Measurements from ENCODE around the gene SGSM2.

SGSM2 gene

DNA sequence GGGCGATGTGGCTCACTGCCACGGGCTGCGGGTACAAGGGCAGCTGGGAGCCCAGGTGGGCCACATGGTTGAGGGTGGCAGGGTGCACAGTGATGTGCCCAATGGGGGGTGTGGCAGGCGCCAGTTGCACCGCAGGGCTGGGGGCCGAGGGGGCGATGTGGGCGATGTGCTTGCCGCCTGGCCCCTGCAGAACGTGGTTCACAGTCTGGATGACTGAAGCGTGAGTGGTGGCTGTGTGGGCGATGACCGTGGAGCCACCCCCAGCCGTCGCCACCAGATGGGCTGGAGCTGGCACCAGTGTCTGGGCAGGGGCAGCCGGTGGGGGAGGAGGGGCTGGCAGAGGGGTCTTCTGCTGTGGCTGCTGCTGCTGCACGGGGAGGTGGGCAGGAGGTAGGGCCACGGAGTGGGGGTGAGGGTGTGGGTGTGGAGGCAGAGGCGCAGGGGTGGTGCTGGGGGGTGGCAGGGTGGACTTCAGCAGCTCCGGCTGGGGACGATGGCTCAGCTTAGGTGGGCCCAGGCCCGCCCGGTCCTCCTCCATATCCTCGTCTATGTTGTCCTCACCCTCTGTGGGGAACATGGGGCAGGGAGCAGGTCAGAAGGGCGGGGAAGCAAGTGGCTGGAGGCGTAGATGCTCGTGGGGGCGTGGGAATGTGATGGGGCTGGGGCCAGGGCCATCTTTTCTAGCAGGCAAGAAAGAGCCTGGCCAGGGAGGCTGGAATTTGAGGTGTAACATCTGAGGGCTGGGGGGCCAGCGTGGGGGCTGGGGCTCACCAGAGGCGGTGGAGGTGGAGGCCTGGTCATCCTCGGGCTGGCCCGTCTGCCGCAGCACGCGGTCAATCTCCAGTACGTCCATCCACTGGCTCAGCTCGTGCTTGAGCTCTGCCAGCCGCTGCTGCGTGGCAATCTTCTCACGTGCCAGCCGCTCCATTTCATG is 50.1 kb downstream of the SGSM2 start:
- no peak for DNase-seq

DNA sequence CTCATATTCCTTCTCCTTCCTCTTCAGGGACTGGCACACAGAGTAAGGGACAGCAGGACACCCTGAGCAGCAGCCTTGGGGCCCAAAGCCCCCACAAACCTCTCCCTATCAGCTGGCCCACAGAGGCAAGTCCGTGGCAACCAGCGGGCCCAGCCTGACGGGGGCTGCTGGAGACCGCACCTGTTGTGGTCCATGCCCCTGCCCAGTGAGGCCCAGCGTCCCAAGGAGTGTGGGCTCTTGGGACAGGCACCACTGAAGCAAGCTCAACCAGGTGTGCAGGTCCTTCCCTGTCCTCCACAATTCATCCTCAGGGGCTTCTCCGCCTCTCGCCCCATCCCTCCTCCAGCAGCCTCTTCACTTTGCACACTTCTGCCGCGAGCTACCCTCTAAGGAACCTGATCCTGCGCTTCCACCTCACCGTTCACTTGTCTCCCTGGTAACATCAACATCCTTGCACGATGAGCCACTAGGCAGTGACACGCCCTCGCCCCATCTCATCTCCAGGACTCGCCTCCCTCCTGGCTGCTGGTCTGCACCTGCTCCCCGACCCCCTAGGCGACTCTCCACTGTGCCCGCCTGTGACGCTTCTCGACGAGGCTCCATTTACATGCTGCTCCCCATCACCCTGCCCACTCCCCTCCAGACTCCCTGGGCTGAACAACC is 50.9 kb downstream of the SGSM2 start:
- no peak for DNase-seq

DNA sequence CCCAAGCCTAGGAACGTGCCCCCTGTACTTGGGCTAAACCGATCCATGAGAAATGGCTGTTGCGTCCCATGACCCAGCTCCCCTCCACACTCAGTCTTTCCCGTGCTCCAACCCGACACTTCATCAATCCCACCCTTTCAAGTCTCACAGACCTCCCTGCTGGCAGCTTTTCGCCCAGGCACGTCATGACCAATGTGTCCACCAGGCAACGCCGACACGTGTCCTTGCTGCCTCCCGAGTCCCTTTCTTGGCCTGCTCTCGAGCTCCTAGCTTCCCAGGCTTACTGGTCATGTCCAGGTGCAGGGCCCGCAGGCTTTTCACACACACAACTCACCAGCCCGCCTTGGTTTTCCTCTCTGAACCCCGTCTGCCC is 51.4 kb downstream of the SGSM2 start:
- no peak for DNase-seq

DNA sequence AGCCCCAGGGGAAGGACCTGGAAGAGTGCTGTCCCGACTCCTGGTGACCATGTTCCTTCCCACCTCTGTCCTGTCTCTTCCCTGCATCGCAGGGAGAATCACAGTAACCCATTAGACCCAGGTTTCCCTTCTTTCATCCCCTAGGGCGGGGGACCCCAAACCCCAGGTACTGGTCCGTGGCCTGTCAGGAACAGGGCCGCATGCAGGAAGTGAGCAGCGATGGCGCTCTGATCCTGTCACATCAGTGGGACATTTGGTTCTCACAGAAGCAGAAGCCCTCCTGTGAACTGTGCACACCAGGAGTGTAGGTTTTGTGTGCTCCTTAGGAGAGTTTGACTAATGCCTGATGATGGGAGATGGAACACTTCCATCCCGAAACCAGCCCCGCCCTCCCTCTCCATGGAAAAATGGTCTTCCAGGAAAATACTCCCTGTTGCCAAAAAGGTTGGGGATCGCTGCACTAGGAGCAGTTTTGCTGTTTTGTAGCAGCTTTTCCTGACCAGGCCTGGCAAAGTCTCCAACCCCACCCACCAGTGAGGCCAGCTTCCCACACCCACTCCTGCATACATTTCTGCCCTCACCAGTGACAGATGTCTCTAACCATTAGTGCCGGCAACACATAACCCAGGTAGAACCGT is 53.0 kb downstream of the SGSM2 start:
- DNase-seq, result no peak

DNA sequence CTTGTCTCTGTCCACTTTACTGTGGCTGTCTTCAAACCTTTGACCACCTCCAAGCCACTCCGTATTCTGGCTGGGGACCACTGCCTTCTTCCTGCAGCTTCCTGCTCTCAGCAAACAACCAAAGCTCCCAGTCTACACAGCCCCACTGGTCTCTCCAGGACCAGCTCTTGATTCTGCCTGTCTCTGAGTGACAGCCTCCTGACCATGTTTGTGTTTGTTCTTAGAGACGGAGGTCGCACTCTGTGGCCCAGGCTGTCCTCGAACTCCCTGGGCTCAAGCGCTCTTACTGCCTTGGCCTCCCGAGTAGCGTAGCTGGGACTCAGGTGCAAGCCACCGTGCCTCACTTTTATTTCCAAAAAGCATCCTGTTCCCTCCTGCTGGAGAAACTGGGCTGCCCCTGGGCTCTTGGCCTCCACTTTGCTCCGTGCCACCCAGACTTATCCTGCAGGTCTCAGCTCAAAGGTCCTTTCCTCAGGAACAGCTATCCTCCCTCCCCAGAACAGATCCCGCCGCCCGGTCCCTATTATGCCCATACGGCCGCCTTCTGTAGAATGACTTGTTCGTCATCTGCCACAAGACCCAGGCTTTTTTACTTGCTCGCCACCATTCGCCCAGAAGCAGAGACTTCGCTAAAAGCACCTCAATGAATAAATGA is 54.4 kb downstream of the SGSM2 start:
- no peak for DNase-seq

DNA sequence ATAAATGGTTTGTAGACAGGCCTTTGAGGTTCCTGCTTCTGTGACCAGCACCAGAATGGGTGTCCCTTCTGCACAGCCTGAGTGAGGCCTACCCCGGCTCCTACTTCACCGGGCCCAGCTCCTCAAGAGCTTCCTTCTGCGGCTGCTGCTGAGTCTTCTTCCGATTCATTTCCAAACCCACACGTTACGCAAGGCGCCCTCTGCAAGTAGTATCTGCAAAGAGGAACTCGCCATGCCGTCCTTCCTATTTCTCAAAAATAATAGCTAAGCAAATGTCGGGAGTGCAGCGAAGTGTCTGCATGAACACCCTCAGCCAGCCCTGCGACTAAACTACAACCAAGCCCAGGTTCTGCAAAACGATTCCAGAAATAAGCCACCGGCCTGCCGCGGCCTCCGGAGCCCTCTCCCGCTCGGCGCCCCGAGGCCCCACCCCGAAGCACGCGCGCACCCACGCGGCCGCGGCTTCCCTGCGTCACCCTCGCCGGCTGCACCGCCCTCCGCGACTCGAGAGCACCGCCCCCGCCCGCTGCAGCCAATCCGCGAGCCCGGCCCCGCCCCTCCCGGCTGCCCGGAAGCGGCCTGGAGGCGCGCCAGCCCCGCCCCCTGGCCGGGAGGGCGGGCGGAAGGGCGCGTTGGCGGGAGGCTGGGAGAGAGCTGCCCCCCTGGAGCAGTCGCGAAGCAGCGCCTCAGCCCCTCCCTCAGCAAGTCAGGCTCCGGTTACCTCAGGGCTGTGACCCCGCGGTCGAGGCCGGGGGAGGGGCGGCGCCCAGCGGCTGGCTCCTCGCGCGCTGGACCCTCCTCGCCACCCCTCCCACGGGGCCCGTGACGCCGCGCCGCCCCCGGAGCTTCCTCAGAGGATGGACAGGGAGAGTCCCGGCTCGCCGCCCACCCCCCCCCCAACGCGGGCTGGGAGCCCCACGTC is 55.2 kb downstream of the SGSM2 start:
- DNase-seq, result peak; percentile 94

DNA sequence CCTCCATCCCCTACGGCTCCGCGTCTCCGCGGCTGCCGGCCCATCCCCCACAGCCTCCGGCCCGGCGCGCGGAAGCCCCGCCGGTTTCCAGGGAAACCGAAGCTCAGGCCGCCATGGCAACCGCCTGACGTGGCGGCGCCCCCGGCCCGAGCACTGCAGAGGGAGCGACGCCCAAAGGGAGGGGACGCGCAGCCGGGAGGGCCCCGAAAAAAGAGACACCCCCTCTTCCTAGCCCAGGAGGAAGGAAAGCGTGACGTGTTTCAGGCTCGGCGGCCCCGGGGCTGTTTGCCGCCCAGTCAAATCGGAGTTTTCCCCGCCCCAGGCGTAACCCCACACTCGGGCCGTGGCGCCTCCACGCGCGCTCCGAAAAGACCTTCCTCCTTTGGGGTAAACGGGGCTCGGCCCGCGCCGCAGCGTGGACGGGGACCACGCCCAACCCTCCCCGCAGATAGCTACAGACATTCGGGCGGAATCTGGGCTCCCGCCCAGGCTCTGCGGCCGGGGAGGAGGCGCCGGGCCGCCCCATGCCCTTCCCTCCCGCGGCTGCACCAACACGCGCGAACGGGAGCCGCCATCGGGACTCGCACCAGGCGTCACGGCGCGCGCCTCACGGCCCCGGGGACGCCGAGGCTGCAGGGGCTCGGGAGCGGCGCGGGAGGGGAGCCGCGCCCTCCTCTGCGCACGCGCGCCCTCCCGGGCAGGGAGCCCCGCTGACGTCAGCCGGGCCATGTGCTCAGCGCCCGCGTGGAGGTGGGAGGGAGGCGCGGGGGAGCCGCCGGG is 56.1 kb downstream of the SGSM2 start:
- peak; percentile 85 for DNase-seq

DNA sequence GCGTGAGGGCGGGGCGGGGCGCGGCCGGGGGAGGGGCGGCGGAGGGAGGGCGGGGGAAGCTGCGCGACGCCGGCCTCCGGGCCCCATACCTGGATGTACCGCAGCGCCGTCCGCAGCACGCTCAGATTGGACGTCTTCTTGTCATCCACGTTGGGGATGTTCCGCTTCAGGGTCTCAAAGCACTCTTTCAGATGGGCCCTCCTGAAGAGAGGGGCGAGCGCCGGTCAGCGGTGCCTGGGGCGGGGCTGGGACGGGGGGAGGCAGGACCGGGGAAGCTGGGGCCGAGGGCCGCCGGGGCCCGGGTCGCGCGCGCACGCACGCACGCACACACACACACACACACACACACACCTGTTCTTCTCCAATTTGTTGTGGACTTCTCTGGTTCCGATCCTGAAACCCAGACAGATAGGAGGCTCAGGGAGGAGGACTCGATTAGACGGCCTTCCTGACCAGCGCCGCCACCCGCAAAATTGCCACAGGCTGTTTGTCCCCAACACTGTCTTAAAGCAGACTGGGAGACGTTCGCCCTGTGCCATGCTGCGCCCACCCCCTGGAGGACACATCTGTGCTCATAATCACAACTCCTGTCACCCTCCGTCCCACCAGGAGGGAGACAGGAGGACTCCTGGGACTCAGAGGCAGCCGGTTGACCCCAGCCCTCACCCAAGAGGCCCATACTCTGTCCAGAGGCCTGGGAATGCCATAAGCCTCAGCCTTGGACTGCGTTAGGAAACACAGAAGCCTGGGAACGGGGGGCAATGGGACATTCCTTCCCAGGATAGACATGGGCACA is 56.9 kb downstream of the SGSM2 start:
- DNase-seq, result no peak

DNA sequence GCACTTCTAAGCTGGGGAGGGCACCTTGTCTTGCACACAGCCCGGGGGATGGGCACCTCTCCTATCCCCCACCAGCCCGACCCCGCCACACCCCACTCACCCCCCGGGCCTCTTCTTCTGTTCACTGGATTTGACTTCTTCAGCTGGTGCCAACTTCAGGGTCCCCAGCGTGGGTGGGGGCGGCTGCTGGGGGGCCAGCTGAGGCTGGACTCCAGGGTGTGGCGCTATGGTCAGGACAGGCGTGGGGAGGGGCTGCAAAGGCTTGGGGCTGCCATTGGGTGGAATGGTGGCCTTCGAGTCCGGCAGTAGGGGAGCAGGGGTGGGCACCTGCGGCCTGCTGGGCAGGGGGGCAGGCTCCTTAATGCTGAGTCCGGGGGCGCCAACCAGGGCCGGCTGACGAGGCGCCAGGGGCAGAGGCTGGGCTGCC is 57.5 kb downstream of the SGSM2 start:
- DNase-seq, result no peak

DNA sequence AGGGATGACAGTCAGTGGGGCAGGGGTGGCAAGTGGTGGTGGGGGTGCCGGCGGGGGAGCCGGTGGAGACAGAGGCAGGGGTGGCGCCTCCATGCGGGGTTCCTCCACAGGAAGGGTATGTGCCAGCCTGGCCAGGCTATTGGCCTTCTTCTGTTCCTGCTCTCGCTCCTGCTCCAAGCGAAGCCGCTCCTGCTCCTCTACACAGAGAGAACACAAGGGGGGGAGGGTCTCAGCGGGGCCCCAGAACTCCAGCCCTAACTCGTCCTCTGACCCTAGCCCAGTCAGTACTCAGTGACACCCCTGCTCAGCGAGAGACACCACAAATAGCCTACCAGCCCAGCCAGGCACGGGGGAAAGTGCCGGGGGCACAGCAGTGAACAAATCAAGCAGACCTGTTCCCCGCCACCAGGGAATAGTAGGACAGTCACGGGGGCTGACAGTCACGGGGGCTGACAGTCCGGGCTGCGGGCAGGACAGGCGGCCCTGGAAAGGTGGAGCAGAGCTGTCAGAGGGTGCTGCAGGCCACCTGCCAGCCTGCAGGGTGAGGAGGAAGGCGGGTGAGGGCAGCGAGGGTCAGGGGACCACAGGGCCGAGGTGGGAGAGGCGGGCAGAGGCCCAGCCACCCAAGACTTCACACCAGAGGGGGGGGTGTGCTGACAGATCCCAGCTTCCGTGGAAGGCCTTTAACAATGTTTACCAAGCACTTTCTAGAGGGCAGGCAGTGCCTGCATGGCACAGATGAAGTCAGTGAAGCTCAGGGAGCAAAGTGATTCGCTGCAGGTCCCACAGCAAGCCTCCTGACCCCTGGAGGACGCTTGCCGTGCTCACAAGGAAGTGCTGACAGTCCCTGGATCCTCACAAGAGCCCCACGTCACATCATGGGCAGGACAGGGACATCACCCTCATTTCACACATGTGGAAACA is 58.2 kb downstream of the SGSM2 start:
- DNase-seq, result peak; percentile 40

DNA sequence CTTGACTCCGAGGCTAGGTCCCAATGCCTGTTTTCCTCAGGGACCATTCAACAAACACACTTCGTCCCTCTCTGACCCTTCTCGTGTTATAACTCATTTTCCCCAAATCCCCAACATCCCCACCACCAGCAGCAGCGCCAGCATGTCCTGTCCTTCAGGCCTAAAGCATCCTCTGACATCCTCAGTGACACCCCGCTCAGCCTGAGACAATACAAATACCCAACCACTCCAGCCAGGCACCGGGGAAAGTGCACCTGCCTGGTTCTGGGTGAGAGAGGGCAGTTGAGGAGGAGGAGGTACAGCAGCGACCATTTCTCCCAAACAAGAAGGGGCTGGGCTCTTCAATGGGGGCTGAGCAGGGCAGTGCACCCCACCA is 58.9 kb downstream of the SGSM2 start:
- no peak for DNase-seq

DNA sequence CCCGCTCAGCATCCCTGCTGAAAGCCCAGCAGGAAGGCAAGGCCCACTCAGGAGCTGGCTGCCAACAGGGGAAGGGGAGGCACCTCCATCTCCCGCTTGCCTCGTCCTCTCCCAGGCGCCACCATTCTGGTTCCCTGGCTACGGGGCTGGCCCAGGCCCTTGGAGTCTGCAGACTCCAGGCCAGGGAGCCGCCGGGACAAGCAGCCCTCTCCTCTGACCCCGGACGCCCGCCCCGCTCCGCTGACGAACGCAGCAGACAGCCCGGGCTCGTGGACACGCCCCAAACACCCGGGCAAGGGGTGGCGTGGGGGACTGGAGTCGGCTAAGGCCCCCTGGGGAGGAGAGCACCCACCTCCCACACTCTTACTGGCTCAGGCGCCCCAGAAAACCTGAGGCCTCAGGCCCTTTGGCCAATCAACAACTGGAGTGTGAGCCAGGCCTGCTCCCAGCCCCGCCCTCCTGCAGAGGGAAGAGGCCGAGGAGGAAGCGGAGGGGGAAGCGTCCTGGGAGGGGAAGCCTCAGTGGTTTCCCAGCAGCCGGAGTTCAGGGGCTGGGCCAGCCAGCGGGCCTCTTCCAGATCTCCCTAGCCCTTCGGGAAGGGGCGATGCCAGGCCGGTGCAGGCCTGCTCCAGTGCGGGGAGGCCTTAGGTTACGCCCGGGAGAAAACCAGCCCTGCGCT is 59.4 kb downstream of the SGSM2 start:
- DNase-seq, result peak; percentile 97

DNA sequence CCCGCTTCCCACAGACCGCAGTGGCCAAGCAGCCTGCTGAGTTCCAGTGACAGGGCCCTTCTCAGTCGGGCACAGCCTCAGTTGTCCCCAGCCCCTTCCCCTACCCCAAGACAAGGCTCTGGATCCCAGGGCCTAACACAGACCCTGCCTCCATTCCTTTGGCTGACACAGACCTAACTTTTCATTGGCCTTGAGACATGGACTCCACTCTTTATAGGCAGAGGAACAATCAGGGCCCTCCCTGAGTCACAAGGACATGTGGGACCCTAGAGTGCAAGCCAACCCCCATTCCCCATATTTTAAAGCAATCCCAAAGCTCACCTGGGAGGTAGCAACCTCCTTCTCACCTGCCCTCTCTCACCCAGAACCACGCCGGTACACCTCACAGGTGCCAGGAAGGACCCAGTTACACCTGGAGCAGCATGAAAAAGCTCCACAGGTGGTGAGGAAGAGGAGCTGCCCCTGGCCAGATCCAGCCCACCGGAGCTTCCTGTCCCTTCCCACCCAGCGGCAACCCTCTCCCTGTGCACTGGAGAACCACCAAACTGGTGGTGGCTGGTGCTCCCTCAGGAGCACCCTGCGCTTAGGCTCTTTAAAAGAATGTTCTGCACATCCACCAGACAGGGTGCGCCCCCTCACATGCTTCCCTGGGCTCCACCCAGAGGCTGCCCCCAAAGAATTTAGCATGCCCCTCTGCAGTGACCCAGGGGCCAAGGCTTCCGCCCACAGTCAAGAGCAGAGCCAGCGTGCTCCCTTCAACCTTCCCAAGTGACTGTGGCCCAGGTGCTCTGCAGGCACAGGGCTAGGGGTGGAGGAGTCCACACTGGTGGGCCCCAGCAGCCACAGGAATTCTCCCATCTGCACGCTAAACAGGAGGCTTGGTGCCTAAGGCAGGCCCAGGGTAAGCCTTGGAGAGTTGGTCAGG is 60.2 kb downstream of the SGSM2 start:
- DNase-seq, result no peak

DNA sequence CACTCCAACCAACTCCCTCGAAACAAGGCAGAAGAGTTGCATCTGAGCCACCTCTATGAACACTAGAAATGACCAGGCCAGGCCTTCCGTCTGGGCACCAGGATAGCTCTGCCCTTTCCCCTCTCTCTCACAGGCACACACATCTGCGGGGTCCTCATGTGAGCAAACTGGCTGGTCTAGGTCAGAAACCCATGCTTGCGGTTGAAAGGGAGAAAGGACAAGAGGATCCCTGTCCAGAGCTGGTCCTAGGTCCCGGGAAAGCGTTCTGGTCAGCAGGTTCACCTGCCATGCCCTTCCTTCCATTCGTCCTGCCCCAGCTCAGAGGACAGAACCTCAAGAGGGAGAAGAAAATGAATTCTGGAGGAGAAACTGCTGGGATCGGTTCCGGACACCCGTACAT is 60.9 kb downstream of the SGSM2 start:
- no peak for DNase-seq

DNA sequence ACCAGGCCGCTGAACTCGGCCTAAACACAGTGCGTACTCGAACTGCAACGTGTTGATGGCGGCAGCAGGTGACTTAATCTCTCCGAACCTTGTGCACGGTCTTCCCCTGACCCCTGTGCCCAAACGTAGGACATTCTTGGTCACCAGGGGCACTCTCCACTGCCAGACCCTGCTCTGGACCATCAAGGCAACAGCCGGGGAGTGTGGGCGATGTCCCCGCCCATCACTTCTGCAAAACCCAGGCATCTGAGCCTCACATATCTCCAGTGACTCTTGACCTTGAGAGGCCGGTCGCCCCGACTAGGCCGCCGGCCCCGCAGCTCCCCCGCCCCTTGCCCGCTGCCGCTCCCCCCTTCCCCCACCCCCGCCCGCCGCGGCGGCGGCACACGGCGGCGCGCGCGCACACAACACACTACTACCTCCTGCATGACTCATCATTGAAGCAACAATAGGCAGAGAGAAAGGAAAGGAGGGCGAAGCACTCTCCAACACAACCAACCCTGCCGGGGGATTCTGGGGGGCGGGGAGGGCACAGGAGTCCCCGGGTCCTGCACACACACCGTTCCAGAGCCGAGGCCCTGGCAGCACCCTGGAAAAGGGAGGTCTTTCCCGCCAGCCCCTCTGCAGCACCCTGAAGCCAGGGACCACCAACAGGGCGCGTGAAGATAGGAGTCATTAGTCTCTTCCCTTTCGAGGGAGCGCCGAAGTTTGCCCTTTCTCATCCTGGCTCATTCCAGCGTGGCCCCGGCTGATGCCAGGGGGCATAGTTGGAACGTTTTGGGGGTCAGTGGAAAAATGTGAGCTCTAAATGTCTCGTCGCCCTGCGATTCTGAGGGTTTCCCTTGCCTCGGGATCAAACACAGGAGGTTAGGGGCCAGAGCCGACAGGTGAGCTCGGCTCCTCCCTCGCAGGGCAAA is 61.6 kb downstream of the SGSM2 start:
- DNase-seq, result peak; percentile 80
